CD4-positive, alpha-beta T cell treated with Interleukin-6 for 4 hours (primary cell): Measurements from ENCODE around the gene RNF114.
"Not testable (repeated sequence)": the region's sequence is repeated elsewhere in the genome, so short reads cannot be mapped to it uniquely, and the experiment has no call there.

Source experiments
- DNase-seq: peaks from one replicate; pipeline ENCODE4 v3.0.0-alpha.2; 2020; ENCODE audit warnings: mixed read lengths

Gene RNF114

GRCh38 chr20:49987015-49987867 lies 51.0 kb downstream of the RNF114 start:
- no peak for DNase-seq

- DNase-seq: no peak
These were observed 51.9 kb downstream of the RNF114 start for GRCh38 chr20:49987868-49988690.

- DNase-seq: no peak
These were observed 53.3 kb downstream of the RNF114 start for GRCh38 chr20:49989234-49990065.

GRCh38 chr20:49990271-49990720 lies 54.1 kb downstream of the RNF114 start:
- DNase-seq: no peak

- no peak for DNase-seq
These were observed 57.1 kb downstream of the RNF114 start for GRCh38 chr20:49993301-49993751.

- DNase-seq: no peak
These were observed 59.4 kb downstream of the RNF114 start for GRCh38 chr20:49995586-49995985.

GRCh38 chr20:49998478-49999188 lies 62.4 kb downstream of the RNF114 start:
- not testable (repeated sequence) for DNase-seq

GRCh38 chr20:49999329-49999728 lies 63.1 kb downstream of the RNF114 start:
- DNase-seq: no peak

GRCh38 chr20:50000548-50001222 lies 64.5 kb downstream of the RNF114 start:
- DNase-seq: not testable (repeated sequence)

GRCh38 chr20:50001784-50002311 lies 65.7 kb downstream of the RNF114 start:
- DNase-seq: no peak

- DNase-seq: no peak
These were observed 67.1 kb downstream of the RNF114 start for GRCh38 chr20:50003253-50003656.
